ENCODE measurements around the gene NCAPH2.
"Not testable (repeated sequence)": the region's sequence is repeated elsewhere in the genome, so short reads cannot be mapped to it uniquely, and the experiment has no call there.

DNA sequence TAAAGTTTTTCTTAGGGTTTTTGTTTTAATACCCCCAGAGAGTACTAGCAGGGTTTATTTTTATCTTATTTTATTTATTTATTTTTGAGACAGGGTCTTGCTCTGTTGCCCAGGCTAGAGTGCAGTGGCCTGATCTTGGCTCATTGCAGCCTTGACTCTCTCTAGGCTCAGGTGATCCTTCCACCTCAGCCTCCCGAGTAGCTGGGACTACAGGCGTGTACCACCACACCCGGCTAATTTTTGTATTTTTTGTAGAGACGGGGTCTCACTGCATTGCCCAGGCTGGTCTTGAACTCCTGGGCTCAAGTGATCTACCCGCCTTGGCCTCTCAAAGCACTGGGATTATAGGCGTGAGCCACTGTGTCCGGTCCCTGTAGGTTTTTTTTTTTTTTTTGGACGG, 12.2 kb downstream of the NCAPH2 start:
- not testable (repeated sequence) for TF ChIP-seq SUZ12 (IDR thresholded peaks at IDR 0.05; ENCODE audit: extremely low read depth, insufficient read depth, insufficient read length); ZNF274 (IDR thresholded peaks at IDR 0.05; ENCODE audit: low read depth, low read length)

Data from NT2/D1 (cell line).